Measurements from ENCODE around the gene LDLRAD2. TPM values are rescaled to one million over a fixed set of nuclear protein-coding genes. Genes with fewer than 3 reads are reported as not detected.

LDLRAD2 gene
- total and polyA plus RNA-seq, 7 donors: 0.04 to 1.7 (median 0.77) TPM; not detected in 3

DNA sequence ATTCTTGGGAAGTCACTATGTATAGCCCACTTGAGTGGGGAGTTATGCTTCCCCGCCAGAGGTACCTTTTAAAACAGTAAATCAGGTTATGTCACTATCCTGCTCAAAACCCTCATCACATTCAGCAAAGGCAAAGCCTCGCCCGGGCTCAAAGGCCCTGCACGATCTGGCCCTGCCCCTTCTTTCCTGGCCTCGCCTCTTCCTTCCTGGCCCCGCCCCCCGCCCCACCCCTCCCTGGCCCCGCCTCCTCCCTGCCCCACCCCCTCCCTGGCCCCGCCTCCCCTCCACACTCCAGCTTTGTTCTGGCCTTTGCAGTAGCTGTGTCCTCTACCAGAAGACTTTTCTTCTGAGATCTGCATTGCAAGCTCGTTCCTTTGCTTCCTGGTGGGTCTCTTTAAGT, 6.6 kb downstream of the LDLRAD2 start:
- no peak overlapping the region for H3K27ac ChIP-seq
- peaks cover 1 to 20% of the 10 kb centered on the region in 2 donors for H3K36me3 ChIP-seq (ENCODE audit: insufficient read depth in 1 of 2, low read depth in 1 of 2)
- DNase-seq (peak; percentile 42 to 74), ATAC-seq (peak in 3 of 4 donors; percentile 34 to 39 (median 38))
- WGBS, 3 donors: 45 to 61% (median 48%) methylated on average over 6 to 10 of the region's 10 CpGs
- intact Hi-C loops (cut with DNase I): no loop called here
- no peak overlapping the region for H3K4me3 ChIP-seq
- TF ChIP-seq CTCF (IDR thresholded peaks at IDR 0.05): no peak
- no peaks in the 10 kb centered on the region for H3K4me1 ChIP-seq
- no peaks in the 10 kb centered on the region for H3K9me3 ChIP-seq
- H3K27me3 ChIP-seq (ENCODE audit: insufficient read depth in 3 of 3, low read length in 2 of 3): peaks cover 0 to 12% (median 5%) of the 10 kb centered on the region in 3 donors

- no peaks in the 10 kb centered on the region for H3K9me3 ChIP-seq
- ATAC-seq (no peak), DNase-seq (peak in 1 of 2 donors; percentile 30)
- no peak overlapping the region for H3K27ac ChIP-seq
- no peaks in the 10 kb centered on the region for H3K27me3 ChIP-seq (ENCODE audit: insufficient read depth in 3 of 3, low read length in 2 of 3)
- no peak for TF ChIP-seq CTCF (IDR thresholded peaks at IDR 0.05)
- H3K4me1 ChIP-seq: no peaks in the 10 kb centered on the region
- intact Hi-C loops (cut with DNase I): no loop called here
- peaks cover 6 to 40% of the 10 kb centered on the region in 2 donors for H3K36me3 ChIP-seq (ENCODE audit: insufficient read depth in 1 of 2, low read depth in 1 of 2)
- WGBS, 3 donors: 96 to 98% (median 96%) methylated on average over 9 of the region's 9 CpGs
- H3K4me3 ChIP-seq: no peak overlapping the region
Measured at GRCh38 chr1:21820597-21821232, 8.7 kb downstream of the LDLRAD2 start.

- WGBS, 3 donors: 87 to 94% (median 90%) methylated on average over 11 of the region's 11 CpGs
- H3K4me3 ChIP-seq: no peak overlapping the region
- intact Hi-C loops (cut with DNase I): no loop called here
Measured at GRCh38 chr1:21821385-21822019, 9.4 kb downstream of the LDLRAD2 start.

GRCh38 chr1:21822349-21822748, 10.3 kb downstream of the LDLRAD2 start:
- ATAC-seq: peak in 3 of 4 donors; percentile 13 to 37 (median 37)
- no peaks in the 10 kb centered on the region for H3K4me1 ChIP-seq
- no peaks in the 10 kb centered on the region for H3K27me3 ChIP-seq (ENCODE audit: insufficient read depth in 3 of 3, low read length in 2 of 3)
- intact Hi-C loops (cut with DNase I): no loop called here
- DNase-seq: no peak
- WGBS, 3 donors: 56 to 71% (median 57%) methylated on average over 9 of the region's 9 CpGs
- peaks cover 8 to 57% of the 10 kb centered on the region in 2 donors for H3K36me3 ChIP-seq (ENCODE audit: insufficient read depth in 1 of 2, low read depth in 1 of 2)
- no peak for TF ChIP-seq CTCF (IDR thresholded peaks at IDR 0.05)
- no peak overlapping the region for H3K27ac ChIP-seq
- no peaks in the 10 kb centered on the region for H3K9me3 ChIP-seq
- H3K4me3 ChIP-seq: no peak overlapping the region

More at GRCh38 chr1:21821385-21822019, 9.4 kb downstream of the LDLRAD2 start:
- peak in 1 of 4 donors; percentile 5 for ATAC-seq
- Histone ChIP-seq H3K4me1 (no peaks in the 10 kb centered on the region), H3K27ac (no peak overlapping the region), H3K27me3 (ENCODE audit: insufficient read depth in 3 of 3, low read length in 2 of 3) (no peaks in the 10 kb centered on the region), H3K36me3 (ENCODE audit: insufficient read depth in 1 of 2, low read depth in 1 of 2) (peaks cover 6 to 48% of the 10 kb centered on the region in 2 donors), H3K9me3 (no peaks in the 10 kb centered on the region)
- no peak for TF ChIP-seq CTCF (IDR thresholded peaks at IDR 0.05)
- peak in 1 of 2 donors; percentile 46 for DNase-seq

Data from psoas muscle (tissue), 8 donors.